Subcutaneous adipose tissue (tissue), 4 donors: ENCODE results near the gene PDE4D. TPM values are rescaled to one million over a fixed set of nuclear protein-coding genes. Genes with fewer than 3 reads are reported as not detected.

Source experiments
- total RNA-seq, 4 donors: library from RNA; depleted of rRNA; stranded (reverse); fragments of >200 nt; gene quantifications; one replicate each; pipeline ENCODE4 v1.1.0, GENCODE V29; 2016
- TF ChIP-seq, protein P1 (sequence below): fragments of 450-650 bp; IDR thresholded peaks from one replicate; pipeline ENCODE4 v1.5.1; 2016; ENCODE audit warnings: low read depth, mild to moderate bottlenecking, control low read depth, antibody characterized with exemption, moderate library complexity

PDE4D gene
- total RNA-seq, 4 donors from 2014 or later, result 15.0 to 24.0 (median 18.5) TPM

DNA sequence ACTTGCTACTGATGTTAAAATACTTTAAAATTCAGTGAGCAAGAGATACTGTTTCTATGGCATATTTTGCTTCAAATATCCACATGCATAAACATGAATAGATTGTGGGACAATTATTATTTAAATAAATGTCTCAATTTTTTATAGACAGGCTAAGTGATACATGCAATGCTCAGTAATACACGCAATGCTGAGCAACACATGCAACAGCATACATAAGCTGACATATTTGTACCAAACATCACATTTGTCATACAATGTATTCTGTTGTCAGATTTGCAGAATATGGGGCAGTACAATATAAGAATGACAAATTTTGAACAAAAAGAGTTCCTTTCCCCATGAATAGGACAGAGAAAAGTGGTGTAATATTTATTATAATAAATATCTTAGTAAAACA is 155.5 kb downstream of the PDE4D start:
- TF ChIP-seq, protein P1, sequence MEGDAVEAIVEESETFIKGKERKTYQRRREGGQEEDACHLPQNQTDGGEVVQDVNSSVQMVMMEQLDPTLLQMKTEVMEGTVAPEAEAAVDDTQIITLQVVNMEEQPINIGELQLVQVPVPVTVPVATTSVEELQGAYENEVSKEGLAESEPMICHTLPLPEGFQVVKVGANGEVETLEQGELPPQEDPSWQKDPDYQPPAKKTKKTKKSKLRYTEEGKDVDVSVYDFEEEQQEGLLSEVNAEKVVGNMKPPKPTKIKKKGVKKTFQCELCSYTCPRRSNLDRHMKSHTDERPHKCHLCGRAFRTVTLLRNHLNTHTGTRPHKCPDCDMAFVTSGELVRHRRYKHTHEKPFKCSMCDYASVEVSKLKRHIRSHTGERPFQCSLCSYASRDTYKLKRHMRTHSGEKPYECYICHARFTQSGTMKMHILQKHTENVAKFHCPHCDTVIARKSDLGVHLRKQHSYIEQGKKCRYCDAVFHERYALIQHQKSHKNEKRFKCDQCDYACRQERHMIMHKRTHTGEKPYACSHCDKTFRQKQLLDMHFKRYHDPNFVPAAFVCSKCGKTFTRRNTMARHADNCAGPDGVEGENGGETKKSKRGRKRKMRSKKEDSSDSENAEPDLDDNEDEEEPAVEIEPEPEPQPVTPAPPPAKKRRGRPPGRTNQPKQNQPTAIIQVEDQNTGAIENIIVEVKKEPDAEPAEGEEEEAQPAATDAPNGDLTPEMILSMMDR, result no peak

DNA sequence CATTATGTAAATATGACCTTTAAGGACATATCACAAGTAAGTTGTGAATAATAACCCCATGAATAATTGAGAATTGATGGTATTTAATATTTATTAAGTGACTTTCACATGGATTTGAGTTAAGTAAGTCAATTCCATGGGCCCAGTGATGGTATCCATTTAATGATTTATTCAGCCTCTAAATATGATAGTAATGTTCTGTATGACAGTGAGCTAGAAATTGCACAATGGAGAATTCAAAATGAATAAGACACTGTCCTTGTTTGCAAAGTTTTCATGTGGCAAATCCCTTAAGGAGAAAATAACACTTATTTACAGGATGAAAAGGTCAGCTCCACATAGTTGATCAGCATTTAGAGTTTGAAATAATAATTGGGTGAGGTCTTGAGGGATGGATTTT is 160.7 kb downstream of the PDE4D start:
- TF ChIP-seq, protein P1, result no peak

DNA sequence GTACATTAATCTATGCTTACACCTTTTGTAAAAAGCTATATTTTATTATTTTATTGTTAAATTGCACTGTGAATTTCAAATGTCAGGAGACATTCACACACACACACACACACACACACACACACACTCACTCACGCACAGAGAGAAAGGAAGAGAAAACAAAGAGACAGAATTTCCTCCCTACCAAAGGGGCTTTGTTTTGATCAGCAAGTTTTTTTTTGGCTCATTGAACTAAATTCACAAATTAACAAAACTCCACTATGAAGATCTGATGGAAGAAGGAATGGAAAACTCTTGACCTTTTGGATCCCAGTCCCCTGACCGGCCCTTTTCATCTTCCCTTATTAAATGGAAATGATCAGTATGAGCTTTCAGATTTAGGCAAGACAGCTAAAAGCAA is 161.2 kb downstream of the PDE4D start:
- TF ChIP-seq, protein P1, result no peak

DNA sequence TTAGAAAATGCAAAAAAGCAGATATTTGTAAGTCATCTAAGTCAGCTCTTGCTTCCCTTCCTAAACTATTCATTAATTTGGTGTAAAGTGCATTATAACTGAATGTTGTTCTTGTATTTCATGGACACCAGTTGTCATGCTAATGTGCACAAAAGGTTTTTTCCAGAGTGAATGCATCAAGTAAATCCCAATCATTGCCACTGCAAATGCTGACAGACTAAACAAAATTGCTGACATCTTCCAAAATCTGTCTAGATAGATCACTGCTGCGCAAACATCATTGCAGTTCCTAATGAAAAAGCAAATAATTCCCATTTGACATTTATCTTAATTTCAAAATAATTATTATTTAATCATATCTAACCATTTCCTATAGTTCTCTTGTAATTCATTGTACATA is 161.7 kb downstream of the PDE4D start:
- TF ChIP-seq, protein P1, result no peak

DNA sequence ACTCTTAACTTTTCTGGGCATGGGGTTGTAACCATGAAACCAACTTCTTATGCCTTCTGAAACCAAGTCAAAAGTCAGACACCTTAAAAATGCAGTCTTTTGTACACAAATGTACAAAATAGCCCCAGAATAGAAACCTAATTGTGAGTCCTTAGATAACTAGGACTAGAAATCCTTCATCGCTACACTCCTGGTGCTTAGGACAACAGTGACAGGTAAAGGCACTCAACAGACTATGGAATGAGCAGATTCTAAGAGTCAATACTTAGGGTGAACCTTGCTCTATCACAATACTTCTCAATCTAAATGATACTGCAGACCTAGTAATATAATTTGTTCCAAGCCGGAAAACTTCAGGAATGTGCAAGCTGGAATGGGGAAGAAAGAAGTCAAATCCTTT is 163.7 kb downstream of the PDE4D start:
- TF ChIP-seq, protein P1, result no peak

DNA sequence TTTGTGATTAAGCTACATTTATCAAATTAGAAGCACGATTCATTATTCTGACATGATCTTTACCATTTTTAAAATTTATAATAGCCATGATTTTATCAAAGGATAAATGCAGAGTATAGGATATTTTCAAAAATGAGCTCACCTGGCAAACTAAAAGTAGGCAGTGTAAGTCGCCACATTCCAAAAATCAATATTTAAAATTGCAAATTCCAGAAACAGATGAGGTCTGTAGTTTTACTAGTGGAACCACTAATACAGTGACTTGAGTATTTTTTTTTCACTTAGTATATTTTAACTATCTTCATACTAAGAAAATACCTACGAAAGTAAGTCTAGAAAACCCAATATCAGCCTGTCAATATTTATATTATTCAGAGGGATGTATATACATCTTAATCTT is 164.2 kb downstream of the PDE4D start:
- TF ChIP-seq, protein P1, result no peak

DNA sequence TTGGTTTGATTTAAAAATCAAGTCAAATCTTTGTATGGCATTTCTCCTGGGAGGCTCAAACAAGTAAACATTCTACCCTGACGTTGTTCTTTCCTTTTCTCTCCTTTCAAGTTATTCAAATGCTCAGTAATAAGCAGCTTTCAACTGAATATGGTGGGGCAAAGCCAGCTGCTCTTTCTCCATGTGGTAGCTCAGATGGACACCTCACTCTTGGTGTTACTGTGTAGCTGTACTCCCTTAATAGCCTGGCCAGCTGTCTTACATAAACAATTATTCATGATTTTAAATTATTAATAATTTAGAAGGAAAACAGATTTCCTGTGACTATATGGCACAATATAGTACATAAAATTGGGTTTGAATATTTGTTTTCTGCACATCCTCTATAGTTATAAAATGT is 165.2 kb downstream of the PDE4D start:
- TF ChIP-seq, protein P1, result no peak
